ENCODE results near the gene IFIH1. TPM values are rescaled to one million over a fixed set of nuclear protein-coding genes. Genes with fewer than 3 reads are reported as not detected.

The IFIH1 gene
- total RNA-seq, 1 donor from 2014 or later: 12.3 TPM

GRCh38 chr2:162295009-162295408 is 23.5 kb downstream of the IFIH1 start:
- Histone ChIP-seq H3K4me3 (no peak overlapping the region), H3K36me3 (no peaks in the 10 kb centered on the region), H3K27ac (no peak overlapping the region), H3K4me1 (no peaks in the 10 kb centered on the region), H3K27me3 (no peaks in the 10 kb centered on the region), H3K9me3 (no peaks in the 10 kb centered on the region)
- intact Hi-C loops (cut with DNase I): loop anchor here (10.0 kb wide), 1 partner anchor 60 kb away; no protein-coding TSS in a partner anchor
- TF ChIP-seq, protein P1, sequence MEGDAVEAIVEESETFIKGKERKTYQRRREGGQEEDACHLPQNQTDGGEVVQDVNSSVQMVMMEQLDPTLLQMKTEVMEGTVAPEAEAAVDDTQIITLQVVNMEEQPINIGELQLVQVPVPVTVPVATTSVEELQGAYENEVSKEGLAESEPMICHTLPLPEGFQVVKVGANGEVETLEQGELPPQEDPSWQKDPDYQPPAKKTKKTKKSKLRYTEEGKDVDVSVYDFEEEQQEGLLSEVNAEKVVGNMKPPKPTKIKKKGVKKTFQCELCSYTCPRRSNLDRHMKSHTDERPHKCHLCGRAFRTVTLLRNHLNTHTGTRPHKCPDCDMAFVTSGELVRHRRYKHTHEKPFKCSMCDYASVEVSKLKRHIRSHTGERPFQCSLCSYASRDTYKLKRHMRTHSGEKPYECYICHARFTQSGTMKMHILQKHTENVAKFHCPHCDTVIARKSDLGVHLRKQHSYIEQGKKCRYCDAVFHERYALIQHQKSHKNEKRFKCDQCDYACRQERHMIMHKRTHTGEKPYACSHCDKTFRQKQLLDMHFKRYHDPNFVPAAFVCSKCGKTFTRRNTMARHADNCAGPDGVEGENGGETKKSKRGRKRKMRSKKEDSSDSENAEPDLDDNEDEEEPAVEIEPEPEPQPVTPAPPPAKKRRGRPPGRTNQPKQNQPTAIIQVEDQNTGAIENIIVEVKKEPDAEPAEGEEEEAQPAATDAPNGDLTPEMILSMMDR (IDR thresholded peaks at IDR 0.05): no peak
- no peak for TF ChIP-seq POLR2AphosphoS5 (IDR thresholded peaks at IDR 0.05; ENCODE audit: insufficient read depth in 1 of 2, low read depth in 1 of 2)
- DNase-seq (ENCODE audit: extremely low spot score in 2 of 2): no peak

- no peak for TF ChIP-seq POLR2AphosphoS5 (IDR thresholded peaks at IDR 0.05; ENCODE audit: insufficient read depth in 1 of 2, low read depth in 1 of 2)
- TF ChIP-seq, protein P1 (IDR thresholded peaks at IDR 0.05): no peak
- no peak for TF ChIP-seq POLR2A (IDR thresholded peaks at IDR 0.05)
- intact Hi-C loops (cut with DNase I): loop anchor here (10.0 kb wide), 1 partner anchor 58 kb away; no protein-coding TSS in a partner anchor
- Histone ChIP-seq H3K4me3 (no peak overlapping the region), H3K27ac (no peak overlapping the region), H3K27me3 (no peaks in the 10 kb centered on the region), H3K9me3 (no peaks in the 10 kb centered on the region), H3K36me3 (no peaks in the 10 kb centered on the region), H3K4me1 (no peaks in the 10 kb centered on the region)
- DNase-seq (ENCODE audit: extremely low spot score in 2 of 2): no peak
These were observed 25.2 kb downstream of the IFIH1 start for GRCh38 chr2:162293122-162293786.

DNA sequence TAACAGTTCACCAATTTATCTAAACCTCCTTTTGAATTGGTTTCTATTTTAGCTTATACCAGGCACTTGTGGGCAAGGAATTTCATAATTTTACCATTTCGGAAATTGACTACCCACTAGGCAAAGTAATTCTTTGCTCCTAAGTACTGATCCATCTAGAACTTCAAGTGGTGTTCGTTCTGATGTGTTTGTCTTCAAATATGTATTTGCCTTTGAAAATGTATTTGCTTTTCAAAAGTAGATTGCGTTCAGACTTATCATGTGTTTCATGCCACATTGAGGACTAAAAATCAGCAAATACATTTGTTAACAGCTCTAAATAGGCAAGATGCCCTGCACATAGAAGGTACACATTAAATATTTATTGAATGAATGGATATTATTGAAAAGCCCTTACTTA is 26.7 kb downstream of the IFIH1 start:
- Histone ChIP-seq H3K4me1 (no peaks in the 10 kb centered on the region), H3K36me3 (no peaks in the 10 kb centered on the region), H3K27me3 (no peaks in the 10 kb centered on the region), H3K4me3 (no peak overlapping the region), H3K9me3 (no peaks in the 10 kb centered on the region), H3K27ac (no peak overlapping the region)
- TF ChIP-seq POLR2A (IDR thresholded peaks at IDR 0.05) (no peak), POLR2AphosphoS5 (IDR thresholded peaks at IDR 0.05; ENCODE audit: insufficient read depth in 1 of 2, low read depth in 1 of 2) (no peak)
- TF ChIP-seq, protein P1 (IDR thresholded peaks at IDR 0.05): no peak
- intact Hi-C loops (cut with DNase I): loop anchor here (10.0 kb wide), 1 partner anchor 57 kb away; no protein-coding TSS in a partner anchor
- DNase-seq (ENCODE audit: extremely low spot score in 2 of 2): no peak

DNA sequence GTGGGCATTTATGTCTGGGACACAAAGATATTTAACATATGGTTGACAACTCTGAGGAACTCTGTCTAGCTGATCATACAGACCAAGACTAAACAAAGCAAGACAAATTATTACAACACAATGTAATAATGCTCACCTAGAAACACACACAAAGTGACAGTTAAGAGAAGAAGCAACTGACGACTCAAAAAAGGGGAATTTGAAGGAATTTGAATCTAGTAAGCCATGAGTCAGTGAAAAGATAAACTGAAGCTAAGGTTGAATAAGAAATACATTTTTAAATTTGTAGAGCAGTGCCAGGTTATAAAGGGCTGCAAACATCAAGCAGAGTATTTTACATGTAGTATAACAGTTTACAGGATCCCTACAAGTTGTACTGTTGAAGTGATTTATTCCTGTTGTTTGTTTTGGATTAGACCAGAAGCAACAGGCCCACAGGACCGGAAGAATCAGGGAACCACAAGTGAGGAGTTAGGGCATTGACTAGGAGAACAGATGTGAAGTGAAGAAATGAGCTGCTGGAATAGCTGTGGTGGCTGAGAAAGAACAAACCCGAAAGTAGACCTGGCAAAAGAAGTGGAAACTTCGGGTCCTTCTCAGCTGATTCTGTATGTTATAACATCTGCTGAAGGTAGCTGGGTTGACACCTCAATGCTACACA is 35.6 kb downstream of the IFIH1 start:
- intact Hi-C loops (cut with DNase I): no loop called here
- H3K9me3 ChIP-seq: no peaks in the 10 kb centered on the region
- TF ChIP-seq POLR2A (IDR thresholded peaks at IDR 0.05) (no peak), POLR2AphosphoS5 (IDR thresholded peaks at IDR 0.05; ENCODE audit: insufficient read depth in 1 of 2, low read depth in 1 of 2) (no peak)
- H3K27ac ChIP-seq: no peak overlapping the region
- no peaks in the 10 kb centered on the region for H3K27me3 ChIP-seq
- no peaks in the 10 kb centered on the region for H3K4me1 ChIP-seq
- no peak overlapping the region for H3K4me3 ChIP-seq
- no peak for DNase-seq (ENCODE audit: extremely low spot score in 2 of 2)
- H3K36me3 ChIP-seq: peaks cover 0 to 22% of the 10 kb centered on the region in 2 donors

DNA sequence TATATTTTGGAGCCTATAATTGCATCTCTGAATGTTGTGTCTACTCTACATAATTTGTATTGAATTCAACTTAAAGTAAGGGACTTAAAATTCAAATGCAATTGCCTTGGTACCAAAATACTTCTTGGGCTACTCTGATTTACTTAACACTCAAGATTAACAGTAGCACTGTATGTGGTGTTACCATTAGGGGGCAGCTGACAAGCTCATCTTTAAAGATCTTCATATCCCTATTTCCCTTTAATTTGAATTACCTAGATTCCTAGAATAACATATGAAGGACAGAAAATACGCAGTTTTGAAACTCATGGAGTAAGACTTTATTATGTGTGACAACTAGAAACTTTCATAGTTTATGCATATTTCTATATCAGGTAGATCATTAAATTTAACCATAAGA is 37.8 kb downstream of the IFIH1 start:
- intact Hi-C loops (cut with DNase I): no loop called here
- TF ChIP-seq, protein P1 (IDR thresholded peaks at IDR 0.05): no peak
- TF ChIP-seq POLR2A (IDR thresholded peaks at IDR 0.05): no peak
- no peak for TF ChIP-seq POLR2AphosphoS5 (IDR thresholded peaks at IDR 0.05; ENCODE audit: insufficient read depth in 1 of 2, low read depth in 1 of 2)
- no peaks in the 10 kb centered on the region for H3K27me3 ChIP-seq
- no peaks in the 10 kb centered on the region for H3K4me1 ChIP-seq
- no peak for DNase-seq (ENCODE audit: extremely low spot score in 2 of 2)
- no peaks in the 10 kb centered on the region for H3K9me3 ChIP-seq
- H3K4me3 ChIP-seq: no peak overlapping the region
- H3K36me3 ChIP-seq: peaks cover 0 to 25% of the 10 kb centered on the region in 2 donors
- H3K27ac ChIP-seq: no peak overlapping the region

All from vagina (tissue), 2 donors.